HG03342 (cell line): ENCODE measurements around the gene MRRF.

ENCODE experiments used
- ATAC-seq: cut with Tn5 transposase; IDR thresholded peaks from one replicate; pipeline ENCODE4 v1.9.1; 2021; ENCODE audit warnings: mild to moderate bottlenecking, moderate library complexity; ENCODE audit not compliant: unreplicated experiment

The MRRF gene

GRCh38 chr9:122228191-122228567 lies 36.5 kb upstream of the MRRF start:
- no peak for ATAC-seq

GRCh38 chr9:122228568-122229484 lies 35.9 kb upstream of the MRRF start, which contains the start of gene LHX6:
TSS of gene LHX6 (minus strand) at chr9:122228957. CDS start at chr9:122228740, 217 bp downstream.
- no peak for ATAC-seq

- ATAC-seq = no peak
These were observed 35.2 kb upstream of the MRRF start for GRCh38 chr9:122229485-122229837.

DNA sequence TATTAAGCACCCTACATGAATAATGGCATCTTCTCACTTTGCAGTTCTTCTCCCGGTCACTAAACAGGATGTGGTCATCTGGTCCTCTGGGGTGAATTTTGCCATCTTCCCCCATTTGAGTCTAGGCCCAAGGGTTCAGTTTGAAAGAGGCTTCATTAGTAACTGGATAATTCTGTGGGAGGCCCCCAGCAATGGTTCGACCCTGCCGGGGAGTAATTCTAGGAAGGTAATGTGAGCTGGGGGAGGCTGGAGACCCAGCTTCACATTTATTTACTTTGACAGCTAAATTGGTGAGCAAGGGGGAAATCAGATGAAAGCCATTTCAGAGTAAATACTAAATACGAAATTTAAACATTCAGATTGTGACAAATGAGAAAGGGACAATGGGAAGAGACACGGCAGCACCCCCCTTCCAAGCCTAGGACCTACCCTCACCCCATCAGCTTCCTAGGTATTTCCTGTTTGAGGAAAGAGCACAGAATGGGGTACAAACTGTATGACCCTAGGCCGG lies 31.8 kb upstream of the MRRF start:
- ATAC-seq = no peak

- ATAC-seq = no peak
These were observed 30.5 kb upstream of the MRRF start for GRCh38 chr9:122234022-122234748.

DNA sequence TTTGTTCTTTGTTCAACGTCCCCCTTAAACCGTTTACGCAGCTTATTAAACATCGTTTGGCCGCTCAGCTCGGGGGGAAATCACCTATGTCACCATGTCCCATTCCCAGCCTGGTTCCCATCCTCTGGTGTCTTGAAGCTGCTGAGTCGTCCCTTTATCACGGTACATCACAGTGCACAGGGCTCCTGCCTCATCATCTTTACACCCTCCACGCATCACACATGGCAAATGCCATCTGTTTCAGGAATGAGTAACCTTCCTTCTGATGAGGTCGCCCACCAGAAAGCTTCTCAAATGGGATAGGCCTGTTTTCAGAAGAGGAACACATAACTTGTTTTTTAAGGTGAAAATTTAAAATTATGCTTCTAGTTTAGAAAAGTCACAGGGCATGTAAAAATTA lies 28.0 kb upstream of the MRRF start:
- no peak for ATAC-seq

GRCh38 chr9:122239722-122240121 lies 25.0 kb upstream of the MRRF start:
- no peak for ATAC-seq

GRCh38 chr9:122244349-122244748 lies 20.3 kb upstream of the MRRF start:
- ATAC-seq = no peak

- ATAC-seq = no peak
These were observed 18.0 kb upstream of the MRRF start for GRCh38 chr9:122246666-122247065.

DNA sequence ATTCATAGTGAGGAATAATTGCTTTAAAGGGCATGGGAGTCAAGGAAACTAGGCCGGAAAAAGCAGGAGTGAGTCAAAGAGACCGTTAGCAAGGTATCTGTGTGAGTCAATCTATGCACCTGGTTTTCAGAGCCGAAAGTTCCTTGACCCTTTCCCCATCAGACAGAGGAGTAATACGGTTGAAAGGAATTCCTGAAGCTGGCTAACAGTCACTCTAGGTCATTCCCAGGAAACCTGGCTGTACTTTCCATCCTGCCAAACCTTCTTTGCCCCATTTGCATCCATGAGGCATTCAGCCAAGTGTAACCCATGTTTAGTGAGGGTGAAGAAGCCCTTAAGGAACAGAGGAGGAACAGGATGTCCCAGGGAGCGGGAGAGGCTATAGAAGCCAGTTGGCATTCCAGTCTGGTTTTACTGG lies 16.2 kb upstream of the MRRF start:
- ATAC-seq = no peak

GRCh38 chr9:122251351-122251750 lies 13.3 kb upstream of the MRRF start:
- no peak for ATAC-seq

- no peak for ATAC-seq
These were observed 11.9 kb upstream of the MRRF start for GRCh38 chr9:122252796-122253195.

GRCh38 chr9:122254761-122255160 lies 9.9 kb upstream of the MRRF start:
- ATAC-seq = no peak

- no peak for ATAC-seq
These were observed 8.5 kb upstream of the MRRF start for GRCh38 chr9:122256206-122256605.

GRCh38 chr9:122258886-122259415 lies 5.7 kb upstream of the MRRF start:
- no peak for ATAC-seq

DNA sequence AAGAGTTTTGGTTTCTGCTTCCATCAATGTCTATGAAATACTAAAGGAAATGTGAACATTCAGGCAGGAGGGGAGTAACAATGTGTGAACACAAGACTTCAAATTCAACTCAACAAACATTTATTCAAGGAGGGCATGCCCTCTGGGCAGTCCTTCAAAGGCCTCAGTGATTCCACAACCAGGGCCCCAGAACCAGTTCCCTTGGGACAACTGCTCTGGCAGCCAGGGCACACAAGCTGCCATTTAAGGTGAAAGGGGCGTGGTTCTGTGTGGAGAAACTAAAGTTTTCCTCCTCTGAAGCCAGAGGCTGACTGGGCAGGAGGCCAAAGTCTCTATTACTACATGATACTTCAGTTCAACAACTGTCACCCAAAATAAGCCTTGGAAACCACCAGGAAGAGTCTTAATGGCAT lies 3.2 kb upstream of the MRRF start:
- no peak for ATAC-seq

DNA sequence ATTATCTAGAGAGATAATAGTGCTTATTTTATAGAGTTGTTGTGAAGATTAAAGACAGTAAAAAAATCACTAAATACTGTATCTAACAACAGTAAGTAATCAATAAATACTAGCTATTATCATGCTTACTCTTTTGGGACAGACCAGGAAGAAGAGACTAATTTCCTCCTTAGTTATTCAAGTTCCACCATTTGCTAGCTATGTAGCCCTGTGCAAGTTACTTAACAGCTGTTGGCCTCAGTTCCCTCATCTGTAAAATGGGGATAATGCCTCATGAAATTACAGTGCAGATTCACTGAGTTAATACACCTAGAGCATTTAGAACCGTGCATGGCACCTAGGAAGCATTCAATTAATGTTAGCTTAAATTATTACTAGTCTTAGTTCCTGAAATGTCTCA lies 2.6 kb upstream of the MRRF start:
- no peak for ATAC-seq

DNA sequence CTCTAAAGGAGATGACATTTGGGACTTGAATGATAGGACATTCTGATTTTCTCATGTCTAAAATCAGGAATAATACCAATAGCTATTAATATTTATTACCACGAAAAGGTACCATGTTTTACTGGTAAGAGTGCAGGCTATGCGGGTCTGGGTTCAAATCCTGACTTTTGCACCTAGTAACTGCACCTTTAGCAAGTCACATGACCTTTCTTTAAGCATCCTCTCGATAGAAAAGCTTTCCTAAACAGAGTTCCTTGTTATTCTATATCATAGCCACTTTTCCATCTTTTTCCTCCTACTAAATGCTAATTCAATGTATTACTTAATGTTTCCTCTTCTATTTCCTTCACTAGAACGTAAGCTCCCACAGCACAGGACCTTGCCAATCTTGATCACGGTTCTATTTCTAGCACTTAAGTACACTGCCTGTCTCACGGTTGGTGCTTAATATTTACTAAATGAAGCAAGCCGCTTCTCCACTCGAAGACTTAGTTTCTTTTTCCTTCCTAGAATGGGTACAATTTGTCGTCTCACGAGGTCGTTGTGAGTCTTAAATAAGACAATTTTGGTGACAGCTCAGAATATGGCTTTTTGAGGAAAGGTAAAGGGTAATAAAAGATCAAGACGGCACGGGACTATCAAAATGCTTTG lies 858 bp upstream of the MRRF start:
- no peak for ATAC-seq

- peak; percentile 34 for ATAC-seq
These were observed 650 bp downstream of the MRRF start for GRCh38 chr9:122265149-122265915.

DNA sequence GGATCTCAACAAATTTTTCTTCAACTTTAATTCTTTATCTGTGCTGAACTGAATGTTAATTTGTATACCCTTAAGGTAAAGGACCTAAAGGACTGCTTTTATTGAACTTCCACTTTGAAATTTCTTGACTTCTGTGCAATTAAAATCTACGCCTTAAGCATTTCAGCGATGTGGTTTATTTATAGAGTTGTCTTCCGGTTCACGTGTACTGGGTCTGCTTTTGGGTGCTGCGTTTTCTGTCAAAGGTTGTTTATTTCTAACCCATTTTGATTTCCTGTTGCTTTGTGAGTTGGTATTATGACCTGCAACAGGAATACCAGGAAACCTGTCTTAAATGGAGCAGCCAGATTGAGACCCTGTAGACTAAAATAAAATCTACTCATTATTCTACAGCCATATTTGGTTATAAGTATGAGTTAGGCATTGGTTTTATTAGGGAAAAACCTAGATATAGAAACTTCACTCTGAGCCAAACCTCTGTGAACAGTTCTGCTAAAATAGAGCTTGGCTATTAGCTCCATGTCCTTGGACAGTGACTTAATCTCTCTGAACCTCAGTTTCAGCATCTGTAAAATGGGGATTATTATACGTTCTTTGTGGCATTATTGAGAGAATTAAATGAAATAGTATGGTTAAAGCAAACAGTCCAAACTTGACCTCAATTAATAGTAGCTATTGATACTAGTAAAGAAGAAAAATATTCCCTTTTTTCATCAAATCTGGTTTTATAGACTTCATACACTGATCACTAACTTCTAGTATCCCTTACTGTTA lies 3.5 kb downstream of the MRRF start:
- ATAC-seq = no peak
